WI38 (cell line): ENCODE results near the gene ZRSR2.

Experiments
- H3K4me3 ChIP-seq: 2 replicates; pipeline ENCODE4 v1.5.1; 2011; ENCODE audit warnings: low read depth, mild to moderate bottlenecking, control low read depth, low read length
- CTCF ChIP-seq: IDR thresholded peaks from 2 replicates; pipeline ENCODE4 v1.5.1; 2012; ENCODE audit warnings: low read depth, mild to moderate bottlenecking, control low read depth, low read length

The ZRSR2 gene

GRCh38 chrX:15864629-15865028 lies 74.3 kb downstream of the ZRSR2 start:
- no peak overlapping the region for H3K4me3 ChIP-seq
- no peak for TF ChIP-seq CTCF

DNA sequence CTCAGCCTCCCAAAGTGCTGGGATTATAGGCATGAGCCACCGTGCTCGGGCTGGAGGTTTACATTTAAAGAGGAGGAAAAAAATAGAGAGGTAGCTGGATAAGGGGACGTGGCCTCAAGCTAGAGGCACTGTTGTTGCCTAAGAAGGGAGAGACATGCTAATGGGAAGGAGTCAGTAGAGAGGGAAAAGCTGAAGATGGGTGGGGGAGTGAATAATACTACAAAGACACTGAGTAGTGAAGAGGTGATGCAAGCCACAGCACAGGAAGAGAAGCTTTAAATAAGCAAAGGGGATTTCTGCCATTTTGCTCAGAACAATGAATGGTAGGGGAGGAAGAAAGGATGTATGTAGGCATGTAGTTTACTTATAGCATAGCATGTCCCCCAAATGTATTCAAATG lies 75.9 kb downstream of the ZRSR2 start:
- no peak for TF ChIP-seq CTCF
- no peak overlapping the region for H3K4me3 ChIP-seq

DNA sequence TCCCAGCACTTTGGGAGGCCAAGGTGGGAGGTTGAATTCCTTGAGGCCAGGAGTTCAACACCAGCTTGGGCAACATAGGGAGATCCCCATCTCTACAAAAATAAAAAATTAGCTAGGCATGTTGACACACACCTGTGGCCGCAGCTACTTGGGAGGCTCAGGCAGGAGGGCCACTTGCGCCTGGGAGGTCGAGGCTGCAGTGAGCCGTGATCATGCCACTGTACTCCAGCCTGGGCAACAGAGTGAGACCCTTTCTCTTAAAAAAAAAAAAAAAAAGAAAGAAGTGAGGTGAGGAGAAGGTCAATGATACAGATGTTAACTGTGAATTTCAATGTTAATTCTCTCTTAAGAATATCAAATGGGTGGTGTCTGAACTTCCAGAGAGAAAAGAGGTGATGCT lies 79.4 kb downstream of the ZRSR2 start:
- H3K4me3 ChIP-seq, result no peak overlapping the region
- no peak for TF ChIP-seq CTCF

DNA sequence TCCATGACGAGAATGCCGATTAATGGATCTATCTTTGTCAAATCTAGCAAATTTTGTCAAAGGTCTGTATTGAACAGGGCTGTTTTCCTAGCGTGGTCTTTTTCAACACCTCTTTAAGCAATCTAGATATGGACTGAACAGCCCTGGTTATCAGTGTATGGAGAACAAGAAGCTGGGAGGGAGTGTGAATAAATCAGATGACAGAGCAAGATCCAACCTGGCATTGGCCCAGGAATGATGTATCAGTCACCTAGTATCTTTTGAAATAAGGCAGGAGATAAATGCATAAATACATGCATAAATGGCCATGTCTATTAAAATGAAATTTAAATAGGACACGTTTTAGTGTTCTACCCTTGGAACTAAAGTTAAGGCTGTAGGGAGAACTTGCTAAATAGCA lies 80.0 kb downstream of the ZRSR2 start:
- TF ChIP-seq CTCF, result no peak

More for the DNA sequence above, 80.0 kb downstream of the ZRSR2 start:
- no peak overlapping the region for H3K4me3 ChIP-seq
